Measurements from ENCODE around the gene HDGFL3. TPM values are rescaled to one million over a fixed set of nuclear protein-coding genes. Genes with fewer than 3 reads are reported as not detected.
"Not testable (repeated sequence)": the region's sequence is repeated elsewhere in the genome, so short reads cannot be mapped to it uniquely, and the experiment has no call there.

Gene HDGFL3
- total RNA-seq, 1 donor from 2014 or later = 84.3 TPM

DNA sequence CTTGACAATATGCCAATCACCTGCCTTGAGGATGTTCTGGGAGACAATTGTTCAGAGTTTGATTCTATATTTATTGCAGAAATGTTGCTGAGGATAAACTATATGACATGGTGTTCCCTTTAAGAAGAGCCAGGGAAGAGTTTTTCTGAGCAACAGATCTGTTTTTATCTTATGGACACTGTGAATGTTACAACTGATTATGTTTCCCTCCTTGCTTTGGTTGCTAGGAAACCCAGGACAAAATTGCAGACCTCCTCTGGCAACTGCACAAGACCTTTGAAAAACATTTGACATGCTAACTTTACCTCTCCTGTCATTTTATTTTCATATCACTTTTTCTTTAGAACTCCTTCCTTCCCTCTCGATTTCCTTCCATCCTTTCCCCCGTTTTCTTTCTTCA, 108.3 kb downstream of the HDGFL3 start:
- TF ChIP-seq CTCF (IDR thresholded peaks at IDR 0.05) = no peak
- Mint-ChIP-seq H3K27me3 (ENCODE audit: low read depth) (peaks cover 24% of the 10 kb centered on the region), H3K27ac (ENCODE audit: unreplicated experiment) (no peak overlapping the region), H3K9me3 (ENCODE audit: low read depth) (peaks cover 13% of the 10 kb centered on the region), H3K4me1 (ENCODE audit: low read depth) (no peaks in the 10 kb centered on the region), H3K36me3 (ENCODE audit: low read depth) (peaks cover 5% of the 10 kb centered on the region), H3K4me3 (ENCODE audit: unreplicated experiment) (no peak overlapping the region)
- DNase-seq (ENCODE audit: low spot score) = no peak

DNA sequence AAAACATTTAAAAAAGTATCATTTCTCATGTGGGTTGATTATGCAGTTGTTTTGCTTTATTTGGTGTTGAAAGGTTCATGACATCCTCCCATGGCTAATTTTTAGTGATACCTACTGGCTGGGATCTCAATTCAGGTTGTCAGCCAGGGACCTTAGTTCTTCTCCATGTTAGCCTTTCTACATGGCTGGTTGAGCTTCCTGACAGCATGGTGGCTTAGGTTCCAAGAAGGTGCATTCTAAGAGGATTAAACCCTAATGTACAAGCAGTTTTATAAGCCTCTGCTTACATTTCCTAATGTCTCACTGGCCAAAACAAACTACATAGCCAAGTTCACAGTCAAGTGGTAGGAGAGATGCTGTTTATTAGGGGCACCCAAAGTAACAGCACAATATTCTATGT, 109.5 kb downstream of the HDGFL3 start:
- peaks cover 5% of the 10 kb centered on the region for H3K36me3 Mint-ChIP-seq (ENCODE audit: low read depth)
- H3K4me1 Mint-ChIP-seq (ENCODE audit: low read depth) = no peaks in the 10 kb centered on the region
- no peak for TF ChIP-seq CTCF (IDR thresholded peaks at IDR 0.05)
- H3K9me3 Mint-ChIP-seq (ENCODE audit: low read depth) = peaks cover 13% of the 10 kb centered on the region
- no peak for DNase-seq (ENCODE audit: low spot score)
- peaks cover 24% of the 10 kb centered on the region for H3K27me3 Mint-ChIP-seq (ENCODE audit: low read depth)
- H3K27ac Mint-ChIP-seq (ENCODE audit: unreplicated experiment) = no peak overlapping the region
- no peak overlapping the region for H3K4me3 Mint-ChIP-seq (ENCODE audit: unreplicated experiment)

DNA sequence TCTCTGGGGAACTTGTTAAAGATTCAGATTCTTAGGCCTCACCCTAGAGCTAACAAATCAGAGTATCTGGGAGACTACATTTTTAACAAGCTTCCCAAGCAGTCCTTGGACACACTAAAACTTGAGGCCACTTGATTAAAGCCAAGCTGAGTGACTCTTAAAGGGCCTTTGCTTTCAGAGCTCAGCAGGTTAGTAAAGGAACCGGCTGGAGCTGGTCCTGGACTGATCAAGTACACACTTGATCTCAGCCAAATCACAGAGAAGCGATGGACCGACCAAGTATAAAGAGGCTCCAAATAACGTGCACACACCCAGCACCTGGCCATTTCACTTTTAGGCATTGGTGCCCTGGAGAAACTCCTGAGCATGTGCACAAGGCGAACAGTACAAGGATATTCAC, 113.0 kb downstream of the HDGFL3 start:
- Mint-ChIP-seq H3K27me3 (ENCODE audit: low read depth) (peaks cover 12% of the 10 kb centered on the region), H3K36me3 (ENCODE audit: low read depth) (peaks cover 5% of the 10 kb centered on the region), H3K27ac (ENCODE audit: unreplicated experiment) (no peak overlapping the region), H3K4me3 (ENCODE audit: unreplicated experiment) (no peak overlapping the region), H3K9me3 (ENCODE audit: low read depth) (peaks cover 13% of the 10 kb centered on the region), H3K4me1 (ENCODE audit: low read depth) (peaks cover 3% of the 10 kb centered on the region)
- TF ChIP-seq CTCF (IDR thresholded peaks at IDR 0.05) = no peak
- DNase-seq (ENCODE audit: low spot score) = no peak

- Mint-ChIP-seq H3K4me3 (ENCODE audit: unreplicated experiment) (no peak overlapping the region), H3K27me3 (ENCODE audit: low read depth) (peaks cover 7% of the 10 kb centered on the region), H3K27ac (ENCODE audit: unreplicated experiment) (no peak overlapping the region), H3K36me3 (ENCODE audit: low read depth) (peaks cover 5% of the 10 kb centered on the region), H3K4me1 (ENCODE audit: low read depth) (peaks cover 3% of the 10 kb centered on the region), H3K9me3 (ENCODE audit: low read depth) (peaks cover 5% of the 10 kb centered on the region)
- no peak for TF ChIP-seq CTCF (IDR thresholded peaks at IDR 0.05)
- DNase-seq (ENCODE audit: low spot score) = no peak
Measured at GRCh38 chr15:83092309-83092976, 115.2 kb downstream of the HDGFL3 start.

GRCh38 chr15:83091965-83092308, 115.7 kb downstream of the HDGFL3 start:
- not testable (repeated sequence) for H3K4me1 Mint-ChIP-seq (ENCODE audit: low read depth); H3K27me3 Mint-ChIP-seq (ENCODE audit: low read depth); H3K27ac Mint-ChIP-seq (ENCODE audit: unreplicated experiment); H3K36me3 Mint-ChIP-seq (ENCODE audit: low read depth); DNase-seq (ENCODE audit: low spot score); H3K9me3 Mint-ChIP-seq (ENCODE audit: low read depth); H3K4me3 Mint-ChIP-seq (ENCODE audit: unreplicated experiment)

GRCh38 chr15:83090465-83090864, 117.2 kb downstream of the HDGFL3 start:
- no peaks in the 10 kb centered on the region for H3K27me3 Mint-ChIP-seq (ENCODE audit: low read depth)
- H3K9me3 Mint-ChIP-seq (ENCODE audit: low read depth) = no peaks in the 10 kb centered on the region
- peaks cover 3% of the 10 kb centered on the region for H3K4me1 Mint-ChIP-seq (ENCODE audit: low read depth)
- TF ChIP-seq CTCF (IDR thresholded peaks at IDR 0.05) = no peak
- no peak overlapping the region for H3K27ac Mint-ChIP-seq (ENCODE audit: unreplicated experiment)
- DNase-seq (ENCODE audit: low spot score) = no peak
- H3K4me3 Mint-ChIP-seq (ENCODE audit: unreplicated experiment) = no peak overlapping the region
- no peaks in the 10 kb centered on the region for H3K36me3 Mint-ChIP-seq (ENCODE audit: low read depth)
